Measurements from ENCODE around the gene CAPRIN1. TPM values are rescaled to one million over a fixed set of nuclear protein-coding genes. Genes with fewer than 3 reads are reported as not detected.

The CAPRIN1 gene
- polyA plus RNA-seq, 1 of the 3 experiments (the other 2 are of a cell fraction) = 67.1 TPM

- no peaks in the 10 kb centered on the region for H3K9me2 ChIP-seq
- no peak overlapping the region for H3K4me2 ChIP-seq
- no peak overlapping the region for H3K4me3 ChIP-seq (ENCODE audit: low read depth in 2 of 2, low read length in 1 of 2)
- ChIA-PET POLR2A (no interaction called here), CTCF (no interaction called here)
- H4K20me1 ChIP-seq (ENCODE audit: insufficient read depth) = no peaks in the 10 kb centered on the region
- no peak overlapping the region for H2AFZ ChIP-seq (ENCODE audit: low read depth)
- H3K27me3 ChIP-seq (ENCODE audit: insufficient read depth) = no peaks in the 10 kb centered on the region; the same call in 1 of the 2 replicates
- WGBS (ENCODE audit: low lambda C conversion rate) = 73% methylated on average over 1 of the region's 1 CpG
- H3K4me1 ChIP-seq (ENCODE audit: control insufficient read depth in 1 of 2, insufficient read depth in 2 of 2, low read depth in 1 of 2, low read length in 1 of 2) = no peaks in the 10 kb centered on the region
- H3K79me2 ChIP-seq (ENCODE audit: insufficient read depth) = no peaks in the 10 kb centered on the region
- H3F3A ChIP-seq (replicated peaks; ENCODE audit: insufficient read depth) = no peaks in the 10 kb centered on the region
- H3K9ac ChIP-seq = no peak overlapping the region
- no peak for DNase-seq
- no peaks in the 10 kb centered on the region for H3K36me3 ChIP-seq (replicated peaks in 1 of 2; ENCODE audit: control insufficient read depth in 1 of 2, insufficient read depth in 2 of 2, low read length in 1 of 2)
- H3K27ac ChIP-seq (ENCODE audit: low read depth in 2 of 2, low read length in 1 of 2) = no peak overlapping the region
- TF ChIP-seq SIN3A (IDR thresholded peaks at IDR 0.05; ENCODE audit: borderline replicate concordance, low read depth, low read length) (no peak), SMC3 (IDR thresholded peaks at IDR 0.05; ENCODE audit: low read depth, low read length) (no peak), RAD21 (IDR thresholded peaks at IDR 0.05; ENCODE audit: low read length) (no peak), FOSL2 (IDR thresholded peaks at IDR 0.05; ENCODE audit: borderline replicate concordance, low read depth) (no peak), TEAD4 (IDR thresholded peaks at IDR 0.05; ENCODE audit: borderline replicate concordance, insufficient read depth) (no peak), ZBTB33 (IDR thresholded peaks at IDR 0.05; ENCODE audit: borderline replicate concordance, low read depth) (no peak), IRF3 (IDR thresholded peaks at IDR 0.05; ENCODE audit: low read depth, low read length) (no peak), USF2 (IDR thresholded peaks at IDR 0.05; ENCODE audit: borderline replicate concordance, low read depth, low read length) (no peak), EP300 (IDR thresholded peaks at IDR 0.05; ENCODE audit: borderline replicate concordance in 1 of 2, low read depth in 1 of 2, low read length in 1 of 2) (no peak), YY1 (IDR thresholded peaks at IDR 0.05; ENCODE audit: low read depth) (no peak), EZH2phosphoT487 (IDR thresholded peaks at IDR 0.05; ENCODE audit: borderline replicate concordance, low read depth) (no peak), RFX5 (IDR thresholded peaks at IDR 0.05; ENCODE audit: low read length) (no peak), NFIC (IDR thresholded peaks at IDR 0.05; ENCODE audit: borderline replicate concordance) (no peak)
- H3K9me3 ChIP-seq = no peaks in the 10 kb centered on the region
Measured at GRCh38 chr11:34012734-34013133, 38.8 kb upstream of the CAPRIN1 start.
